ENCODE data around the gene FRMD5. TPM values are rescaled to one million over a fixed set of nuclear protein-coding genes. Genes with fewer than 3 reads are reported as not detected.

Gene FRMD5
- total and polyA plus RNA-seq, 2 donors (not counting 1 experiment from before 2014, with no cell fraction given): not detected

GRCh38 chr15:43928152-43928551 lies 266.9 kb downstream of the FRMD5 start:
- Histone ChIP-seq H3K36me3 (replicated peaks in 1 of 2; ENCODE audit: control extremely low read depth in 1 of 2, control insufficient read depth in 1 of 2, extremely low read depth in 1 of 2, insufficient read depth in 2 of 2, low read length in 1 of 2) (no peaks in the 10 kb centered on the region), H3K27ac (ENCODE audit: low read length in 2 of 2) (no peak overlapping the region), H3K9ac (ENCODE audit: low read length) (no peak overlapping the region), H4K20me1 (ENCODE audit: control insufficient read depth, insufficient read depth, low read length, poor library complexity, severe bottlenecking) (no peaks in the 10 kb centered on the region), H3K9me3 (ENCODE audit: control extremely low read depth in 1 of 3, control insufficient read depth in 2 of 3, insufficient read depth in 1 of 3, low read length in 2 of 3) (no peaks in the 10 kb centered on the region), H3K27me3 (replicated peaks in 1 of 4; ENCODE audit: control extremely low read depth in 1 of 4, control insufficient read depth in 3 of 4, insufficient read depth in 4 of 4, low read length in 3 of 4) (no peaks in the 10 kb centered on the region), H3K4me2 (replicated peaks; ENCODE audit: low read depth, low read length, poor library complexity, severe bottlenecking) (no peak overlapping the region), H3K79me2 (ENCODE audit: control insufficient read depth, insufficient read depth, low read length) (no peaks in the 10 kb centered on the region), H3K4me1 (ENCODE audit: control insufficient read depth in 2 of 2, insufficient read depth in 2 of 2, low read length in 2 of 2) (peaks cover 0 to 13% of the 10 kb centered on the region in 2 donors), H3K4me3 (ENCODE audit: control extremely low read depth in 1 of 5, extremely low read depth in 1 of 5, insufficient read depth in 1 of 5, low read depth in 2 of 5, low read length in 4 of 5) (no peak overlapping the region), H2AFZ (ENCODE audit: insufficient read depth, low read depth, low read length, poor library complexity, severe bottlenecking) (no peak overlapping the region)
- DNase-seq: no peak
- ChIA-PET POLR2A (interaction anchor here (0.6 kb wide), 1 partner anchor 95 kb away, joined by 3 read pairs; no protein-coding TSS in a partner anchor), CTCF (no interaction called here)
- Mint-ChIP-seq H3K4me1 (peaks cover 10% of the 10 kb centered on the region), H3K9me3 (ENCODE audit: insufficient read depth) (no peaks in the 10 kb centered on the region), H3K27me3 (no peaks in the 10 kb centered on the region), H3K27ac (no peak overlapping the region), H3K4me3 (no peak overlapping the region)
- intact Hi-C loops (cut with micrococcal nuclease): no loop called here
- 85% methylated on average over 3 of the region's 5 CpGs for WGBS (ENCODE audit: insufficient coverage)
- TF ChIP-seq, protein P1, sequence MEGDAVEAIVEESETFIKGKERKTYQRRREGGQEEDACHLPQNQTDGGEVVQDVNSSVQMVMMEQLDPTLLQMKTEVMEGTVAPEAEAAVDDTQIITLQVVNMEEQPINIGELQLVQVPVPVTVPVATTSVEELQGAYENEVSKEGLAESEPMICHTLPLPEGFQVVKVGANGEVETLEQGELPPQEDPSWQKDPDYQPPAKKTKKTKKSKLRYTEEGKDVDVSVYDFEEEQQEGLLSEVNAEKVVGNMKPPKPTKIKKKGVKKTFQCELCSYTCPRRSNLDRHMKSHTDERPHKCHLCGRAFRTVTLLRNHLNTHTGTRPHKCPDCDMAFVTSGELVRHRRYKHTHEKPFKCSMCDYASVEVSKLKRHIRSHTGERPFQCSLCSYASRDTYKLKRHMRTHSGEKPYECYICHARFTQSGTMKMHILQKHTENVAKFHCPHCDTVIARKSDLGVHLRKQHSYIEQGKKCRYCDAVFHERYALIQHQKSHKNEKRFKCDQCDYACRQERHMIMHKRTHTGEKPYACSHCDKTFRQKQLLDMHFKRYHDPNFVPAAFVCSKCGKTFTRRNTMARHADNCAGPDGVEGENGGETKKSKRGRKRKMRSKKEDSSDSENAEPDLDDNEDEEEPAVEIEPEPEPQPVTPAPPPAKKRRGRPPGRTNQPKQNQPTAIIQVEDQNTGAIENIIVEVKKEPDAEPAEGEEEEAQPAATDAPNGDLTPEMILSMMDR (IDR thresholded peaks at IDR 0.05): no peak
- TF ChIP-seq EZH2 (IDR thresholded peaks at IDR 0.05; ENCODE audit: borderline replicate concordance, insufficient read depth, low read depth, low read length, poor library complexity, severe bottlenecking): no peak
- ATAC-seq (ENCODE audit: low read depth): no peak

GRCh38 chr15:43927203-43927602 lies 267.9 kb downstream of the FRMD5 start:
- Histone ChIP-seq H4K20me1 (ENCODE audit: control insufficient read depth, insufficient read depth, low read length, poor library complexity, severe bottlenecking) (no peaks in the 10 kb centered on the region), H3K27ac (ENCODE audit: low read length in 2 of 2) (no peak overlapping the region), H3K4me2 (replicated peaks; ENCODE audit: low read depth, low read length, poor library complexity, severe bottlenecking) (no peak overlapping the region), H3K79me2 (ENCODE audit: control insufficient read depth, insufficient read depth, low read length) (no peaks in the 10 kb centered on the region), H3K27me3 (replicated peaks in 1 of 4; ENCODE audit: control extremely low read depth in 1 of 4, control insufficient read depth in 3 of 4, insufficient read depth in 4 of 4, low read length in 3 of 4) (no peaks in the 10 kb centered on the region), H3K36me3 (replicated peaks in 1 of 2; ENCODE audit: control extremely low read depth in 1 of 2, control insufficient read depth in 1 of 2, extremely low read depth in 1 of 2, insufficient read depth in 2 of 2, low read length in 1 of 2) (no peaks in the 10 kb centered on the region), H3K4me1 (ENCODE audit: control insufficient read depth in 2 of 2, insufficient read depth in 2 of 2, low read length in 2 of 2) (peaks cover 0 to 13% of the 10 kb centered on the region in 2 donors), H3K4me3 (ENCODE audit: control extremely low read depth in 1 of 5, extremely low read depth in 1 of 5, insufficient read depth in 1 of 5, low read depth in 2 of 5, low read length in 4 of 5) (no peak overlapping the region), H2AFZ (ENCODE audit: insufficient read depth, low read depth, low read length, poor library complexity, severe bottlenecking) (no peak overlapping the region), H3K9me3 (ENCODE audit: control extremely low read depth in 1 of 3, control insufficient read depth in 2 of 3, insufficient read depth in 1 of 3, low read length in 2 of 3) (no peaks in the 10 kb centered on the region), H3K9ac (ENCODE audit: low read length) (no peak overlapping the region)
- ChIA-PET CTCF (no interaction called here), POLR2A (no interaction called here)
- TF ChIP-seq, protein P1 (IDR thresholded peaks at IDR 0.05): no peak
- no peak for TF ChIP-seq EZH2 (IDR thresholded peaks at IDR 0.05; ENCODE audit: borderline replicate concordance, insufficient read depth, low read depth, low read length, poor library complexity, severe bottlenecking)
- Mint-ChIP-seq H3K27me3 (no peaks in the 10 kb centered on the region), H3K4me1 (peaks cover 10% of the 10 kb centered on the region), H3K4me3 (no peak overlapping the region), H3K27ac (no peak overlapping the region), H3K9me3 (ENCODE audit: insufficient read depth) (no peaks in the 10 kb centered on the region)
- intact Hi-C loops (cut with micrococcal nuclease): no loop called here
- ATAC-seq (ENCODE audit: low read depth) (no peak), DNase-seq (no peak)
- WGBS (ENCODE audit: insufficient coverage): 92% methylated on average over 2 of the region's 4 CpGs
